Activated T-helper 9 cell treated with anti-CD3 and anti-CD28 coated beads, Interleukin-2, amount 50 U/mL, for 16 hours (primary cell): ENCODE results near the gene MYRFL.

Experiments used
- DNase-seq: peaks from one replicate; pipeline ENCODE4 v3.0.0-alpha.2; 2020; ENCODE audit warnings: low read depth

MYRFL gene

GRCh38 chr12:69897744-69898143, 72.7 kb downstream of the MYRFL start:
- no peak for DNase-seq

GRCh38 chr12:69898236-69898635, 73.2 kb downstream of the MYRFL start:
- no peak for DNase-seq

GRCh38 chr12:69900720-69901131, 75.7 kb downstream of the MYRFL start:
- peak; percentile 34 for DNase-seq

- no peak for DNase-seq
Observed at GRCh38 chr12:69901221-69901905, 76.3 kb downstream of the MYRFL start.

- no peak for DNase-seq
Observed at GRCh38 chr12:69903548-69903947, 78.5 kb downstream of the MYRFL start.

- no peak for DNase-seq
Observed at GRCh38 chr12:69904777-69905176, 79.8 kb downstream of the MYRFL start.

GRCh38 chr12:69905801-69906200, 80.8 kb downstream of the MYRFL start:
- DNase-seq = no peak

GRCh38 chr12:69906411-69907216, 81.6 kb downstream of the MYRFL start:
- DNase-seq = no peak

- DNase-seq = no peak
Observed at GRCh38 chr12:69908203-69908602, 83.2 kb downstream of the MYRFL start.

- no peak for DNase-seq
Observed at GRCh38 chr12:69910694-69911093, 85.7 kb downstream of the MYRFL start.

- no peak for DNase-seq
Observed at GRCh38 chr12:69913526-69913925, 88.5 kb downstream of the MYRFL start.

GRCh38 chr12:69915964-69916363, 90.9 kb downstream of the MYRFL start:
- no peak for DNase-seq

- no peak for DNase-seq
Observed at GRCh38 chr12:69916544-69917235, 91.7 kb downstream of the MYRFL start.

GRCh38 chr12:69918287-69918686, 93.3 kb downstream of the MYRFL start:
- no peak for DNase-seq

- no peak for DNase-seq
Observed at GRCh38 chr12:69919495-69919894, 94.5 kb downstream of the MYRFL start.

GRCh38 chr12:69921831-69922230, 96.8 kb downstream of the MYRFL start:
- DNase-seq = no peak

GRCh38 chr12:69922999-69923398, 98.0 kb downstream of the MYRFL start:
- no peak for DNase-seq

GRCh38 chr12:69925291-69925690, 100.3 kb downstream of the MYRFL start:
- DNase-seq = no peak

GRCh38 chr12:69927164-69927563, 102.1 kb downstream of the MYRFL start:
- no peak for DNase-seq

- no peak for DNase-seq
Observed at GRCh38 chr12:69929125-69929524, 104.1 kb downstream of the MYRFL start.

- DNase-seq = no peak
Observed at GRCh38 chr12:69929531-69929930, 104.5 kb downstream of the MYRFL start.

- no peak for DNase-seq
Observed at GRCh38 chr12:69931569-69931968, 106.5 kb downstream of the MYRFL start.

- no peak for DNase-seq
Observed at GRCh38 chr12:69932154-69932553, 107.1 kb downstream of the MYRFL start.
